ENCODE measurements around the gene RIT2. TPM values are rescaled to one million over a fixed set of nuclear protein-coding genes. Genes with fewer than 3 reads are reported as not detected.

Gene RIT2
- total RNA-seq, 4 donors from 2014 or later: not detected

DNA sequence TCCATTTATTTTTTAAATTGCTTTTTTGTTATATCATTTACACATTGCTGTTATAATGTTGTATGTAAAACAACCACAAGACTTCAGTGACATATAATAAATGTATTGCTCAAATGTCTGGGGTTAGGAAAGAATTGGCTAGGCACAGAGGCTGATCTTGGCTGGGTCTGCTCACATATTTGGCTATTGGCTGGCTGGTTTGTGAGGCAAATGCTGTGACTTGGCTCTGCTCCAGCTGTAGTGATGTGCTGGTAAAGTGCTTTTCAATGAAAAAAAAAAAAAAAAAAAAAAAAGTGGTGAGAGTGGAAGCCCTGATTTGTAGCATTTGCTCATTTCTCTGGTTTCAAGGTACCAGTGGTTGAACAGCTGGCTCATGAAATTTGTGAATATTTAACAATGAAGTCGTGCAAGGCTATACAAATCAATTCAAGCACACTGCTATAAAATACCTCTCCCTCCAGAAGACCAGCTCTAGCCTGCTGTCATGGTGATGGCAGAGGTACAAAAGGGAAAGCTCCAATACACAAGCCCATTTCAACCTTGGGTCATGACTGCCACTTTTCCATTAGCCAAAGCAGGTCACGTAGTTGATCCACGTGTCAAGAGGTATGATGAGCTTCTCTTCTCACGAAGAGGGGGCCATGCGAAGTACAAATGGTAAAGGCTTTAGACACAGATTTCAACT is 43.7 kb upstream of the RIT2 start:
- 82 to 86% methylated on average over 5 of the region's 5 CpGs for WGBS, 2 donors (ENCODE audit: low coverage in 1 of 2)
- H3K9me3 ChIP-seq: no peaks in the 10 kb centered on the region
- ATAC-seq: no peak

DNA sequence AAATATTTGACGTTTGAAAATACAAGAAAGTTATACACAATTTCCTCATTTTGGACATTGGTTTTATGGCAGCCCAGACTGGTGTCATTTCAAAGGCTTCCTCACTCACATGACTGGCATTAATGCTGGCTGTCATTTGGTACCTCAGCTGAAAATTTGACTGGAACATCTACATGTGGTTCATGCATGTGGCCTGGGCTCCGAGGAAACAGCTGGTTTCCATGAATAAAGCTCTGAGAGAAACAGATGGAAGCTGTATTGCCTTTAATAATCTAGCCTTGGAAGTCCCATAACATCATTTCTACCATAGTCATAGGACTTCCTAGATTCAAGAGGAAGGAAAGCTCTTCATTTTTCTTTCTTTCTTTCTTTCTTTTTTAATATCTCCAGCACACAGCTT is 42.9 kb upstream of the RIT2 start:
- Histone ChIP-seq H3K9me3 (no peaks in the 10 kb centered on the region), H3K36me3 (no peaks in the 10 kb centered on the region), H3K4me1 (no peaks in the 10 kb centered on the region), H3K27ac (no peak overlapping the region), H3K27me3 (no peaks in the 10 kb centered on the region), H3K4me3 (no peak overlapping the region)
- WGBS, 2 donors (ENCODE audit: low coverage in 1 of 2): 33 to 66% methylated on average over 2 of the region's 2 CpGs
- TF ChIP-seq EP300 (IDR thresholded peaks at IDR 0.05) (no peak), POLR2AphosphoS5 (IDR thresholded peaks at IDR 0.05) (no peak), POLR2A (IDR thresholded peaks at IDR 0.05) (no peak)
- TF ChIP-seq, protein P1, sequence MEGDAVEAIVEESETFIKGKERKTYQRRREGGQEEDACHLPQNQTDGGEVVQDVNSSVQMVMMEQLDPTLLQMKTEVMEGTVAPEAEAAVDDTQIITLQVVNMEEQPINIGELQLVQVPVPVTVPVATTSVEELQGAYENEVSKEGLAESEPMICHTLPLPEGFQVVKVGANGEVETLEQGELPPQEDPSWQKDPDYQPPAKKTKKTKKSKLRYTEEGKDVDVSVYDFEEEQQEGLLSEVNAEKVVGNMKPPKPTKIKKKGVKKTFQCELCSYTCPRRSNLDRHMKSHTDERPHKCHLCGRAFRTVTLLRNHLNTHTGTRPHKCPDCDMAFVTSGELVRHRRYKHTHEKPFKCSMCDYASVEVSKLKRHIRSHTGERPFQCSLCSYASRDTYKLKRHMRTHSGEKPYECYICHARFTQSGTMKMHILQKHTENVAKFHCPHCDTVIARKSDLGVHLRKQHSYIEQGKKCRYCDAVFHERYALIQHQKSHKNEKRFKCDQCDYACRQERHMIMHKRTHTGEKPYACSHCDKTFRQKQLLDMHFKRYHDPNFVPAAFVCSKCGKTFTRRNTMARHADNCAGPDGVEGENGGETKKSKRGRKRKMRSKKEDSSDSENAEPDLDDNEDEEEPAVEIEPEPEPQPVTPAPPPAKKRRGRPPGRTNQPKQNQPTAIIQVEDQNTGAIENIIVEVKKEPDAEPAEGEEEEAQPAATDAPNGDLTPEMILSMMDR (IDR thresholded peaks at IDR 0.05): no peak
- ATAC-seq: no peak

More for the DNA sequence above, 43.7 kb upstream of the RIT2 start:
- Histone ChIP-seq H3K36me3 (no peaks in the 10 kb centered on the region), H3K4me1 (no peaks in the 10 kb centered on the region), H3K27ac (no peak overlapping the region), H3K27me3 (no peaks in the 10 kb centered on the region), H3K4me3 (no peak overlapping the region)
- TF ChIP-seq EP300 (IDR thresholded peaks at IDR 0.05): no peak
- TF ChIP-seq, protein P1 (IDR thresholded peaks at IDR 0.05): no peak
- TF ChIP-seq POLR2A (IDR thresholded peaks at IDR 0.05): no peak
- no peak for TF ChIP-seq POLR2AphosphoS5 (IDR thresholded peaks at IDR 0.05)

DNA sequence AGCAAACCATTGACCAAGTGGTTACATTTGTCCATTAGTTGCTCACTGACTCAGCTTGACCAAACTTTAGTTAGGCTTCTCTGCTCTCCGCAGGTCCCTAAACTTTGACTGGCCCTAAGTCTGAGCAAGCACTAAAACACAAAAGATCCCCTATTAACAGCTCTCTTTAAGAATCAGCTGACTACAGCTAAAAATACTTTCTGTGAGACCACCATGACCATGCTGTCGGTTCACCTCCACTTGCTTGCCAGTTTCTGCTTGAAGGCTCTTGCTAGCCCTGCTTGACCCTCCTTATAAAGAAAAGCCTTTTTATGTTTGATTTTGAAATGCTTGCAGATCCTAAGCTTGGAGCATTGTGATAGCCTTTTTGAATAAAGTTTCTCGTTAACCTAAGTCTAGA is 40.4 kb upstream of the RIT2 start:
- no peak for ATAC-seq
- no peaks in the 10 kb centered on the region for H3K4me1 ChIP-seq
- TF ChIP-seq EP300 (IDR thresholded peaks at IDR 0.05) (no peak), POLR2AphosphoS5 (IDR thresholded peaks at IDR 0.05) (no peak), POLR2A (IDR thresholded peaks at IDR 0.05) (no peak)
- TF ChIP-seq, protein P1 (IDR thresholded peaks at IDR 0.05): no peak
- H3K27me3 ChIP-seq: no peaks in the 10 kb centered on the region
- H3K36me3 ChIP-seq: no peaks in the 10 kb centered on the region
- 85 to 92% methylated on average over 2 to 3 of the region's 3 CpGs for WGBS, 2 donors (ENCODE audit: low coverage in 1 of 2)
- no peaks in the 10 kb centered on the region for H3K9me3 ChIP-seq
- H3K27ac ChIP-seq: no peak overlapping the region
- H3K4me3 ChIP-seq: no peak overlapping the region

DNA sequence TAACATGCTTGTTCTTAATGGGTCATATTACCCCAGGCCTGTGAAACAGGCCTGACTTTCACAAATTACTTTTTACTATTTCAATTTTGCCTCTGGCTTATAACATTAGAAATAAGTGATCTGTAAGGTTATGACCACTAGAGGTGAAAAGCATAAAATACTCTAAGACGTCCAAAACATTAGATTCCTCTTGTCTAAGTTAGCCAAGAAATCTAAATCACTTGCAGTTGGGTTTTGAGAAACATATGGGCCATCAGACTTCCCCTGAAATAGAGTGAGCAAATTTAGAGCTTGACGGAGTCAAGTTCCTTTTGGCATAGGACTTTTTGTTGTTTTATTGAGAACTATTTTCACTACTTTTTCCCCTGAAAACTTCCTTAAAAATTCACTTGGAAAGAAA is 32.7 kb upstream of the RIT2 start:
- Histone ChIP-seq H3K4me3 (no peak overlapping the region), H3K9me3 (no peaks in the 10 kb centered on the region), H3K4me1 (no peaks in the 10 kb centered on the region), H3K27me3 (no peaks in the 10 kb centered on the region), H3K27ac (no peak overlapping the region), H3K36me3 (no peaks in the 10 kb centered on the region)
- no peak for ATAC-seq
- no peak for TF ChIP-seq POLR2A (IDR thresholded peaks at IDR 0.05)
- 47 to 60% methylated on average over 2 of the region's 2 CpGs for WGBS, 2 donors (ENCODE audit: low coverage in 1 of 2)

DNA sequence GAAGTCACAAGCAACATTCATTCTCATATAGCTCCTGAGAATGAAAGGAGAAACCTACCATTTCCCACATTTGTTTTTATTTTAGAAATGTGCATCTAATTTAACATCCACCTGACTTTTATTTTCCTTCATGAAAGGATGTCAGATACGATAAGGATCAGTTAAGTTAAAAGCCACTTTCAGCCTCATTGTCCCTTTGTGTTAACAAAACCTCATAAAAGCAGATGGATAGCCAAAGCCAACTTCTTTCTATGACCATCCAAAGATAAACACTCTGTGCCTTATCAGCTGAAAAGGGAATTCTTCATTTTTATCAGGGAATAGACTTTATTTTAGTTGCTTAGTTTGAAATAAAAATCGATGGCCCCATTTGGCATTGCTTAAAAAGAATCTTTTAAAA is 25.7 kb upstream of the RIT2 start:
- H3K36me3 ChIP-seq: no peaks in the 10 kb centered on the region
- H3K27me3 ChIP-seq: no peaks in the 10 kb centered on the region
- ATAC-seq: no peak
- no peak overlapping the region for H3K27ac ChIP-seq
- 16 to 35% methylated on average over 2 of the region's 2 CpGs for WGBS, 2 donors (ENCODE audit: low coverage in 1 of 2)
- TF ChIP-seq EP300 (IDR thresholded peaks at IDR 0.05): no peak
- TF ChIP-seq POLR2AphosphoS5 (IDR thresholded peaks at IDR 0.05): no peak
- no peak for TF ChIP-seq POLR2A (IDR thresholded peaks at IDR 0.05)
- TF ChIP-seq, protein P1 (IDR thresholded peaks at IDR 0.05): no peak
- H3K4me1 ChIP-seq: no peaks in the 10 kb centered on the region
- no peak overlapping the region for H3K4me3 ChIP-seq
- H3K9me3 ChIP-seq: no peaks in the 10 kb centered on the region
